ENCODE results near the gene THBD.

THBD gene

DNA sequence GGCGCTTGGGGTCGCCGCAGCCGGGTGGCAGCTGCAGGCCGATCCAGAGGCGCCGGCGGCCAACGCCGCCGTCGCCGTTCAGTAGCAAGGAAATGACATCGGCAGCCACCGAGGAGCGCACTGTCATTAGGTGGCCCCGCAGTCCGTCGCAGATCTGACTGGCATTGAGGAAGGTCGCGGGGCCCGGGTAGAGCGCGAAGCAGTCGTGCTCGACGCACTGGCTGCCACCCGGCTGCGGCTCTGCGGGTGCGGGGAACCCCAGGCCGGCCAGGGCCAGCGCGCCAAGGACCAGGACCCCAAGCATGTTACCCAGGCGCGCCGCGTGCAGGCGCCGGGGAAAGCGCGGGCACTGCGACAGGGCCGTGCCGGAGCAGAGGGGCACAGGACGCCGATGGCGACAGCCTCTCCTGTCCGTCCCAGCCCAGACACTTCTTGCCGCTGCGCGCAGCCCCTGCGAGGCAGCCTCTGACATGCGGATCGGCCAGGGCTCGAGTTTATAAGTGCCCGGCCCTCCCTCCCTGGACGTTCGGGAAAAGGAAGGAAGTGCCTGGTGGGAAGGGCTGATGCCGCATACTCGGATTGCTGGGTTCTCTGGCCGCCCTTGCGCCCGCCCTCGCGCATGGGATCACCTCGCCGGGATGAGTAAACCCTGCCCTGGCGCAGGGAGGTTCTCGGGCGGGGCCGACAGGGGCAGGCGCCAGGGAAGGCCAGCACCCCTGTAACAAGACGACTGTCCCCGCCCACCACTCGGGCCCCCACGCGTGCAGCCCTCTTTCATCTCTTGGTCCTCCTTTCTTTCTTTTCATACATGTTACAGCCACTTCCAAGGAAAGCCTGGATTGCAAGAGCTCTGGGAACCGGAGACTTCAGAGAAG, at the start of gene THBD:
THBD (minus strand) TSS at position 472 of the 875 bp plus-strand sequence; CDS start at position 304, 168 bp downstream.
- DNase-seq (ENCODE audit: low read depth in 2 of 2), result no peak

GRCh38 chr20:23097636-23098580, 48.4 kb upstream of the THBD start:
- DNase-seq (ENCODE audit: low read depth in 2 of 2), result no peak

DNA sequence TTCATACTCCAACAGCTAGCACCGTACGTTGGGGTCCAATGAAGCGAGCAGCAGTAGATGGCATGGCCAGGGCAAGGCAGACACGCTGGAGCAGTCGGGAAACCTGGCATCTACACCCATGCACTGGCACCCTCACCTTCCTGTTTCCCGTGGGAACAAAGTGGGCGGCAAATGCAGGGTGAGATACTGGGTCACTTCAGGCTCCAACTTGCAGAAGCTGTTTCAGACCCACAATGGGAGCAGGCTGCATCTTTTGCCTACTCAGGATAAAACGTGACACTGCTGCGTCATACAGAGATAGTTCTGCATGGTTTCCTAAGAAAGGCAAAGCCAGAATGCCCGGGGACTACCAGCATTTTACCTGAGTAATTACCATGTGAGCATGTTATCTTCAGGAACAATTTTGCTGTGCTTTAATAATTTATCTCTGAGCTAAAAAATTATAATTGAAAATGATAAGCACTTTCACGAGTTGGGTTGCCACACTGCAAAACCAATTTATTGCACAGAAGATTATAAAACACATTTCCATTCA, 47.6 kb upstream of the THBD start:
- DNase-seq (ENCODE audit: low read depth in 2 of 2), result no peak

- no peak for DNase-seq (ENCODE audit: low read depth in 2 of 2)
Measured at GRCh38 chr20:23096097-23096496, 46.6 kb upstream of the THBD start.

DNA sequence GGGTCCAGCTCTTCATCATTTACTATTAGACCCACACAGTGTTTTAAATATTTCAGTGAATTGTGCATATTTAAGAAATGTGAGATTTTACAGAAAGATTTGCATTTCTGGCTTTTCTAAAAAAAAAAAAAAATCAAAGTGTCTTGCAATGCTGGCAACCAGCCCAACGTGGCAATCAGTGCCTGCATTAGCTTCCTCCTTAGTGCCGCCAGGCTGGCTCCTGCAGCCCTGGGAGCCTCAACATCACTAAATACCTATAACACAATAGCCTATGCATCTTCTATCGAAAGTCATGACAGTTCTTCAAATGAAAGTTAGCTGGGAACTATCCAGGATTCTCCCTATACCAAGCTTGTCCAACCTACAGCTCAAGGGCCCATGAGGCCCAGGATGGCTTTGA, 46.0 kb upstream of the THBD start:
- no peak for DNase-seq (ENCODE audit: low read depth in 2 of 2)

- DNase-seq (ENCODE audit: low read depth in 2 of 2), result no peak
Measured at GRCh38 chr20:23094927-23095326, 45.5 kb upstream of the THBD start.

DNA sequence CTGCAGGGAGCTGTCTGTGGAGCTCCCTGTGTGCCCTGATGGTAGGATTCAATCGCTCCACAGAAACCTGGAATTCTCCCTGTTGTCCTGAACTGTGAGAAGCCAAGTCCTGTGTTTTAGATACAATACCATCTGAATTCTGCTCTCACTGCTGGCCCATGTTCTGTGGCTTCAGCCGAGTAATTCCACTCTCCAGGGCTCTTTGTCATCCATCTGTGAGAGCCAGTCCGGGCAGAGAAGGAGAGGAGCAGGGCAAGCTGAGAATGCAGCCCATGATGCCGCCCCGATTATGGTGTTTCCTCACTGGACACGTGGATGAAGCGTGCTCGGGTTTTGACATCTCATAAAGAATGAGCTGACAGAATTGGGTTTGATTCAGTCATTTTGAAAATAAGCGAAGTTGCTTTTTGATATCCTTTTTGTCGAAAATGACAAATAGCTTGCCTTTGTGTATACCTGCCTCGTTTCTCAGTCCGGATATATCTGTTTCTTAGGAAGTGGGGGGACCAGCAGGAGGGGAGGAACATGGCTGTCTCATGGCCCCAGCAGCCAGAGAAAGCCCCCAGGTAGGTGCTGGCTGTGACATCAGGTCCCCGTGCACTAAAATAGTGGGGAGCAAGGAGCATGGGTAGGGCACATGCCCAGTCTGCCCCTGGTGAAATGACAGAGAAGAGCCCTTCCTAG, 44.9 kb upstream of the THBD start:
- DNase-seq (ENCODE audit: low read depth in 2 of 2), result no peak

- no peak for DNase-seq (ENCODE audit: low read depth in 2 of 2)
Measured at GRCh38 chr20:23093613-23094012, 44.1 kb upstream of the THBD start.

- no peak for DNase-seq (ENCODE audit: low read depth in 2 of 2)
Measured at GRCh38 chr20:23092861-23093495, 43.5 kb upstream of the THBD start.

DNA sequence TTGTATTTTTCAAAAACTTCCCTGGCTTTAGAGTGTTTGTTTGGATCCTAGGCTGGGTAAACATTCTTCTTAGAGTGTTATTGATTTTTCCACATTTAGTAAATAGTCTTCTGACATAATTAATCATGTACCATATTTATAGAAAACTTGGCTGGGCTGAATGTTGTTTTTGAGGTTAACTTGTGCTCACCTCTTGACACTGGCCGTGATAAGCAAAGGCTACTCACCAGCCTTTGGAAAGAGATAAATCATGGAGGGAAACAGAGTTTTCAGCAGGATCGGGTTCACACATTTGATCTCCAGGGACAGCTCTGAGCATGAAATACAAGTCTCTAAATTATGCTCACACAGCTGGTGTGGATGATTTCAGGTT, 42.9 kb upstream of the THBD start:
- DNase-seq (ENCODE audit: low read depth in 2 of 2), result no peak

DNA sequence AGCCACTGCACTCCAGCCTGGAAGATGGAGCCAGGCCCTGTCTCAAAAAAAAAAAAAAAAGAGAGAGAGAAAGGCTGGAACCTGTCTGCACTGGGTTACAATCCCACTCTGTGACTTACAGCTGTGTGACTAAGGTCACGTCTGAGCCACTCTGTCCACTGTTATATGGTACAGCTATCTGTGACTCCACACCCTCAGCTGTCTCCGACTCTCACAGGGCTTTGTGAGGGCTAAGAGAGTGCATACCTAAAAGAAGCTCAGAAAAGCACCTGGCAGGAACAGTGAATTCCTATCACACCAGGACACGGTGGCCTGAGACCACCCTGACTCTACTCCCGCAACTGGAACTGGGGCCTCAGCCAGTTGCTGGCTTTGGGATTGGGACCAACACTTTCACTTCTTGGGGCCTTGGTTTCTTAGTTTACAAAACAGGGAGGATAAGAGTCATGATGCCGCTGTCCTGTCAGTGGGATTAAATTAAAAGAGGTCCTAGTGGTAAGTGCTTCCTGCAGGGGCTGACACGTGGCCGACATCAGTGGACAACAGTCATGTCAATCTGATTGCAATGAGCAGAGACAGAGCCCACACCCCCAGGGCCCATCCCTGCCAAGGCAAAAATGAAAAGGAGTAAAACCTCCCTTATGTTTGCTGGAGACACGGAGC, 42.4 kb upstream of the THBD start:
- no peak for DNase-seq (ENCODE audit: low read depth in 2 of 2)

DNA sequence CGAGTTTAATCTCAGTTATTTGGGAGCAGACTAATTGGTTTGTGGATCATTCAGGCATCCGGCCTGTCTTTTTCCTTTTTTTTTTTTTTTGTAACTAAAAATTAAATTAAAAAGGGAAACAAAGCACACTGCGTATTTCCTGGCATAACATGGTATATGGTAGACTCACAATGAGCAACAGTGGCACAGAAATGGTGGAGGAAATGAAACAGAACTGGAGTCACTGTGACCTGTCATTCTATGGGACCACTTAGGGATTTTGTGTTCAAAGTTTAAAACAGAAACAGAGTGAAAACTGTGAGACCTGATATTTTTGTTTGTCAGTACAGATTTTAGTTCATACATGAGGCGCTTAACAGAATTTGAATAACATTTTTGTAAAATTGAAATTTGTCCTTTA, 41.4 kb upstream of the THBD start:
- DNase-seq (ENCODE audit: low read depth in 2 of 2), result no peak

- no peak for DNase-seq (ENCODE audit: low read depth in 2 of 2)
Measured at GRCh38 chr20:23090147-23090546, 40.7 kb upstream of the THBD start.

DNA sequence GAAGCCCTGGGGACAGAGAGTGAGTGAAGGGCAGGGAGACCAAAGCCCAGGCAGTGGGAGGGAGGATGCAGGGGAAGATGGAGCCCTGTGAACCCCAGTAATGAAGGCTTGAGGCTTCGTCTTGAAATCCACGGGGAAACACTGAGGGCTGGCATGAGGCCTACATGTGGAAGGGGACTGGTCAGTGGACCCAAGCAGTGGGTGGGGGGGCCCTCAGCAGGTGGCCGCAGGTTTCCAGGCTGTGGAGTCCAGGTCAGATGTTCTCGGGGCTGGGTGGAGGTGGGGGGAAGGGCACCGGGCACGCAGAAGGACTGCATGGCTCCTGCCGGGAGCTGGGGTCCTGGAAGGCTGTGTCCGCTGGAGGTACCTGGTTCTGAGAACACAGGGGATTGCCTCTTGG, 39.4 kb upstream of the THBD start:
- DNase-seq (ENCODE audit: low read depth in 2 of 2), result no peak

DNA sequence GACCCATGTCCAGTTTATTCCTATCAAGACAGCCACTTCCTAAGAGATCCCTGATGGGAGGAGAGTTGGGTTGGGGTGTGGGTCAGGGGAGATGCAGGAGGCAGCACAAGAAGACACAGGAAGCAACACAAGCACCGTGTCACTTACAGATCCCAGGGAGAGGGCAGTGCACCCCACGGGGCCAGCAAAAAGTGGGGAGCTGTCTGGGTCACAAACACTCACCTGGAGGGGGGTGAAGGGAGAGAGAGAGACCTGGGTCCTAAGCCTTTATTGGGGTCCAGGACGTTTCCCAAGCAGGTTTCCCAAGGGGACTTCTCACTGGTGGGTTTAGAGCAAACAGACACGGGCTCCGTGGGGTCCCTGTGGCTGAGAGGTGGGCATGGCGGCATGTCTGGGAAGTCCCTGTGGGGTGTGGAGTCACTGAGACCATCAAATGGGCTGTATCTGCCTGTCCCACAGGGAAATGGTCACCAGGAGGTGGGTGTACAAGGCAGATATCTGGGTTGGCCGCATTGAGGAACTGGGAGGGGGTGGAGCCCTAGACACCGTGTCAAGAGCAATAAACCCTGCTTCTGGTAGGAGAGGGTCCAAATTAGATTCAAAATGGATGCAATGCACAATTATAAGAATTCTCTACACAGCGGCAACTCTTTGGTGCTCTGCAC, 38.2 kb upstream of the THBD start:
- no peak for DNase-seq (ENCODE audit: low read depth in 2 of 2)

DNA sequence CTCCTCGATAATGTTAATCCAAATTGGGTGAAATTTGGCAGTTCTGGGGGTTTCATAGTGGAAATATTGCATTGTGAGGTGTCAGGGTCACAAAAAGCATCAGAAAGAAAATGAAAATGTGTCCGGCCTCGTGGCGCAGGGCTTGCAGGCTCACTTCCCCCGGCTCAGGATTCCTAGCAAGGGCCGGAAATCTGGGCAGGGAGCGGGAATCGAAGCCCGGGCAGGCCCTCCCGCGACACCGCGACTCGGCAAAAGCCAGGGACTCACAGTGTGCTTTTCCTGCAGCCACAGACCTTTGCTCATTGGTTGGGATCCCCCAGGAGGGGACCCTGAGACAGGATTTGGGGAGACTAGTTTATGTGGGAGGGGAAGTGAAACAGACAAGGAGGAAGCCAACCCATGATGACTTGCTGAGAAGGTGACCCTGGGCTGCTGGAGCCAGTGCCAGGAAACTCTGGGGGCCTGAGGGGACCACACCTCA, 37.5 kb upstream of the THBD start:
- DNase-seq (ENCODE audit: low read depth in 2 of 2), result no peak

DNA sequence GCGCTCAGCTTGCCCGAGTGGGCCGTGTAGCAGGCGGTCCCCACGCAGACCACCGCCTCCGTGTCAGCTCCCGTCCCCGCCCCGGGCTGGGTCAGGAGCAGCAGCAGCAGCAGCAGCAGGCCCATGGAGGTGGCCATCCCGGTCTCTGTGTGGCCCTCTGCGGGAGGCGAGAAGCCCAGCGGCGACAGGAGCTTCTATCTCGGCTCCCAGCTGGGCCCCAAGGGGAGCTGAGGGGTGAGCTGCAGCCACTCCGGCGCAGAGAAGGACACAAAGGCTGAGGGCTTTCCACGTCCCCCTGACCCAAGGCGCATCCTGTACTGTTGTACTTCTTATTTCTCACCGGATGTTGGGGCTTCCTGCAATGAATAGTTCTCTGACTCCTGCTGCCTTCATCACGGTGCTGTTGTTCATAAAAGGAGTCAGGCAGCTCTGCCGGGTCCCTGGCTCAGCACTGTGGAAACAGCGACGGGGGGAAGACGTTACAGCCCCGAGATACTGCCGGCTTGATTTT, 36.6 kb upstream of the THBD start, which contains the start of gene CD93:
CD93 (minus strand) TSS at position 269 of the 511 bp plus-strand sequence; CDS start at position 137, 132 bp downstream.
- DNase-seq (ENCODE audit: low read depth in 2 of 2), result no peak

GRCh38 chr20:23085436-23086055, 36.1 kb upstream of the THBD start:
- DNase-seq (ENCODE audit: low read depth in 2 of 2), result no peak

DNA sequence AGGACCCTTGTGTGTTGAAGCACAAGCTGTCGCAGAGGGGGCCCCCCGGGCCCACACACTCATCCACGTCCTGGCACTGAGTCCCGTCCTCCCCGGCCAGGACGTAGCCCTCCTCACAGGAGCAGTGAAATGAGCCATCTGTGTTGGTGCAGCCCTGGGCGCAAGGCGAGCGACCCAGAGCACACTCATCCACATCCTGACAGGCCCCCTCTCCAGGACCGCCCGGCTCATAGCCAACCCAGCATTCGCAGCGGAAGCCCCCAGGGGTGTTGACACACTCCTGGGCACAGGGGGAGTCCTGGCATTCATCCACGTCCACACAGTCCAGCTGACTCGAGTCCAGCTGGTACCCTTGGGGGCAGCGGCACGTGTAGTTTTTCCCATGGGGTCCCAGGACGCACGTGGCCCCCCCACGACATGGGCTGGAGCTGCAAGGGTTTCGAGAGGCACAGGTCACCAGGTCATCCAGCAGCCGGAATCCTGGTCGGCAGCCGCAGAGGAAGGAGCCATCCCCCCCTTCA, 35.4 kb upstream of the THBD start:
- no peak for DNase-seq (ENCODE audit: low read depth in 2 of 2)

All from stimulated activated CD8-positive, alpha-beta memory T cell treated with anti-CD3 and anti-CD28 coated beads, Interleukin-15, amount 100 ng/mL, for 4 hours (primary cell).